GM23338 (cell line): ENCODE results near the gene ARHGEF38. TPM values are rescaled to one million over a fixed set of nuclear protein-coding genes. Genes with fewer than 3 reads are reported as not detected.

ENCODE experiments used
- ATAC-seq: fragments of 200-7000 bp; cut with Tn5 transposase; 3 replicates; pipeline ENCODE4 v1.9.1; 2020
- DNase-seq: peaks from one replicate; pipeline ENCODE4 v3.0.0-alpha.2; 2015; ENCODE audit warnings: low spot score
- H2AFZ ChIP-seq: fragments of 200-600 bp; sonication (generic); 2 replicates; pipeline ENCODE4 v1.8.0; 2016; ENCODE audit warnings: antibody characterized with exemption, mild to moderate bottlenecking, moderate library complexity
- H3F3A ChIP-seq: fragments of 200-600 bp; sonication (generic); replicated peaks from 2 replicates; pipeline ENCODE4 v1.8.0; 2017; ENCODE audit warnings: antibody characterized with exemption, mixed run types, low read depth
- H3K27ac ChIP-seq: fragments of 200-600 bp; sonication (generic); 2 replicates; pipeline ENCODE4 v1.6.1; 2016; ENCODE audit warnings: low read depth
- H3K27me3 ChIP-seq: fragments of 200-600 bp; sonication (generic); 2 replicates; pipeline ENCODE4 v1.8.0; 2016; ENCODE audit warnings: mild to moderate bottlenecking, mixed run types, moderate library complexity; ENCODE audit not compliant: insufficient read depth
- H3K36me3 ChIP-seq: fragments of 200-600 bp; sonication (generic); 2 replicates; pipeline ENCODE4 v1.8.0; 2016; ENCODE audit warnings: mild to moderate bottlenecking; ENCODE audit not compliant: insufficient read depth
- H3K4me1 ChIP-seq: fragments of 200-600 bp; sonication (generic); 2 replicates; pipeline ENCODE4 v1.8.0; 2016; ENCODE audit warnings: mild to moderate bottlenecking, moderate library complexity; ENCODE audit not compliant: insufficient read depth
- H3K4me2 ChIP-seq: fragments of 200-600 bp; sonication (generic); 2 replicates; pipeline ENCODE4 v1.7.1; 2017; ENCODE audit warnings: mixed run types
- H3K4me3 ChIP-seq: fragments of 200-600 bp; sonication (generic); 2 replicates; pipeline ENCODE4 v1.6.1; 2016; ENCODE audit warnings: mixed run types
- H3K79me2 ChIP-seq: fragments of 200-600 bp; sonication (generic); replicated peaks from 2 replicates; pipeline ENCODE4 v1.8.0; 2017; ENCODE audit warnings: mild to moderate bottlenecking; ENCODE audit not compliant: insufficient read depth
- H3K9me2 ChIP-seq: fragments of 200-600 bp; sonication (generic); 2 replicates; pipeline ENCODE4 v1.8.0; 2017; ENCODE audit not compliant: insufficient read depth
- H4K20me1 ChIP-seq: fragments of 200-600 bp; sonication (generic); replicated peaks from 2 replicates; pipeline ENCODE4 v1.8.0; 2017; ENCODE audit warnings: mild to moderate bottlenecking; ENCODE audit not compliant: insufficient read depth
- H3K27ac Mint-ChIP-seq: 2 replicates; pipeline ENCODE4 v1.8.0; 2020; ENCODE audit warnings: inconsistent platforms, mild to moderate bottlenecking, moderate library complexity, mixed read lengths
- H3K27me3 Mint-ChIP-seq: 3 replicates; pipeline ENCODE4 v1.8.0; 2022; ENCODE audit warnings: low read depth, mild to moderate bottlenecking, moderate library complexity, mixed read lengths, inconsistent platforms; ENCODE audit not compliant: insufficient read depth, poor library complexity
- H3K36me3 Mint-ChIP-seq: 3 replicates; pipeline ENCODE4 v1.8.0; 2021; ENCODE audit warnings: low read depth, mild to moderate bottlenecking, inconsistent platforms, moderate library complexity, mixed read lengths
- H3K4me1 Mint-ChIP-seq: 3 replicates; pipeline ENCODE4 v1.8.0; 2020; ENCODE audit warnings: mild to moderate bottlenecking, inconsistent platforms, mixed read lengths
- H3K4me3 Mint-ChIP-seq: 3 replicates; pipeline ENCODE4 v1.8.0; 2021; ENCODE audit warnings: moderate library complexity, mild to moderate bottlenecking, inconsistent platforms, mixed read lengths
- H3K9me3 Mint-ChIP-seq: 3 replicates; pipeline ENCODE4 v1.8.0; 2020; ENCODE audit warnings: moderate library complexity, mild to moderate bottlenecking, inconsistent platforms, mixed read lengths
- CREB1 ChIP-seq: fragments of 250-450 bp; sonication (Bioruptor Pico); IDR thresholded peaks from 2 replicates; pipeline ENCODE4 v1.5.0; 2020; ENCODE audit warnings: low read depth, mild to moderate bottlenecking, moderate library complexity
- EZH2 ChIP-seq: fragments of 200-600 bp; sonication (generic); IDR thresholded peaks from one replicate; pipeline ENCODE4 v1.8.0; 2017; ENCODE audit warnings: antibody characterized with exemption, mild to moderate bottlenecking, low read depth; ENCODE audit not compliant: unreplicated experiment
- EZH2phosphoT487 ChIP-seq: fragments of 200-600 bp; sonication (generic); IDR thresholded peaks from one replicate; pipeline ENCODE4 v1.8.1; 2018; ENCODE audit warnings: antibody characterized with exemption; ENCODE audit not compliant: unreplicated experiment
- JUNB ChIP-seq: IDR thresholded peaks from one replicate; pipeline ENCODE4 v1.6.1; 2016; ENCODE audit warnings: antibody characterized with exemption; ENCODE audit not compliant: unreplicated experiment
- NANOG ChIP-seq: IDR thresholded peaks from 2 replicates; pipeline ENCODE4 v1.6.1; 2016; ENCODE audit warnings: antibody characterized with exemption, borderline replicate concordance
- POLR2AphosphoS5 ChIP-seq: IDR thresholded peaks from 2 replicates; pipeline ENCODE4 v1.6.1; 2016; ENCODE audit warnings: antibody characterized with exemption, low read depth
- STAT1 ChIP-seq: IDR thresholded peaks from one replicate; pipeline ENCODE4 v1.6.1; 2016; ENCODE audit warnings: antibody characterized with exemption; ENCODE audit not compliant: unreplicated experiment
- ZNF114 ChIP-seq: fragments of 250-450 bp; sonication (Bioruptor Pico); IDR thresholded peaks from 2 replicates; pipeline ENCODE4 v1.5.0; 2020; ENCODE audit warnings: mild to moderate bottlenecking, moderate library complexity
- ZNF331 ChIP-seq: fragments of 250-450 bp; sonication (Bioruptor Pico); IDR thresholded peaks from 2 replicates; pipeline ENCODE4 v1.5.0; 2020; ENCODE audit warnings: low read depth, mild to moderate bottlenecking, moderate library complexity
- polyA plus RNA-seq: library from polyadenylated mRNA; unstranded; fragments of >200 nt; fragmentation: Nextera tagmentation; extraction: Ambion mirVana; gene quantifications from 2 replicates; pipeline ENCODE4 v1.2.1, GENCODE V29; 2016
- total RNA-seq: library from RNA; depleted of rRNA; stranded (reverse); fragments of >200 nt; shearing (Covaris generic); gene quantifications from 2 replicates; pipeline ENCODE4 v1.2.3, GENCODE V29; 2014
- TF ChIP-seq, protein P1 (sequence below): IDR thresholded peaks from 2 replicates; pipeline ENCODE4 v1.6.1; 2016; ENCODE audit warnings: antibody characterized with exemption
- TF ChIP-seq, protein P2 (sequence below), 2 experiments: fragments of 200-600 bp in 1 of 2; sonication (generic) in 1 of 2; conservative IDR thresholded peaks; 2 replicates each; pipeline versions ENCODE4 v1.5.1 to v1.6.1; 2016 to 2017; ENCODE audit warnings: antibody characterized with exemption in 2 of 2, low read depth in 2 of 2, mild to moderate bottlenecking in 2 of 2, moderate library complexity in 1 of 2
- TF ChIP-seq, protein P3 (sequence below): fragments of 250-450 bp; sonication (Bioruptor Pico); IDR thresholded peaks from 2 replicates; pipeline ENCODE4 v1.5.0; 2020; ENCODE audit warnings: mild to moderate bottlenecking, moderate library complexity
- TF ChIP-seq, protein P4 (sequence below): IDR thresholded peaks from one replicate; pipeline ENCODE4 v1.6.1; 2018; ENCODE audit warnings: antibody characterized with exemption; ENCODE audit not compliant: unreplicated experiment

Gene ARHGEF38
- total and polyA plus RNA-seq, 2 experiments from 2014 or later, result 0.58 TPM; not detected in 1

DNA sequence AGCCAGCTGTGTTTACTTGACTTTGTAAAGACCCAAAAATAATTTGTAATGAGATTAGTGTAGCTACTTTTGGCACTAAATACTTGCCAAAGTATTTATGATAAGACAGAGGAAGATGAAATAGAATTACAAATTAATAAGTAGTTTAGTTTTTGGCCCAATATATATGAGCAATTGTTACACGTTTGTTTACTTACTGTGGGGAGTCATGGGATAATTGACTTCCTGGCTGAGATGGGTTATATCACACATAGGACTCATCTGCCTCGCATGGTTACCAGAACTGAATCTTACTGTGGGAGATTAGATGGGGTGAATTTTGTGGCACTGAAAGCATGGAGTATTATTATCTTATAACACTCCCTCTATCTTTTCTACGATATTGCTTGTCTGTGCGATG lies 89.4 kb downstream of the ARHGEF38 start:
- peaks cover 8% of the 10 kb centered on the region for H3K4me1 Mint-ChIP-seq
- no peak overlapping the region for H3K27ac Mint-ChIP-seq
- H4K20me1 ChIP-seq, result no peaks in the 10 kb centered on the region
- H3K27ac ChIP-seq, result no peak overlapping the region
- no peak for TF ChIP-seq JUNB
- TF ChIP-seq ZNF114 (CRISPR knock-in tag), result no peak
- no peak for TF ChIP-seq STAT1
- TF ChIP-seq CREB1 (CRISPR knock-in tag), result no peak
- TF ChIP-seq ZNF331 (CRISPR knock-in tag), result no peak
- TF ChIP-seq, protein P1, sequence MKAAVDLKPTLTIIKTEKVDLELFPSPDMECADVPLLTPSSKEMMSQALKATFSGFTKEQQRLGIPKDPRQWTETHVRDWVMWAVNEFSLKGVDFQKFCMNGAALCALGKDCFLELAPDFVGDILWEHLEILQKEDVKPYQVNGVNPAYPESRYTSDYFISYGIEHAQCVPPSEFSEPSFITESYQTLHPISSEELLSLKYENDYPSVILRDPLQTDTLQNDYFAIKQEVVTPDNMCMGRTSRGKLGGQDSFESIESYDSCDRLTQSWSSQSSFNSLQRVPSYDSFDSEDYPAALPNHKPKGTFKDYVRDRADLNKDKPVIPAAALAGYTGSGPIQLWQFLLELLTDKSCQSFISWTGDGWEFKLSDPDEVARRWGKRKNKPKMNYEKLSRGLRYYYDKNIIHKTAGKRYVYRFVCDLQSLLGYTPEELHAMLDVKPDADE, result no peak
- no peak for TF ChIP-seq EZH2
- TF ChIP-seq EZH2phosphoT487, result no peak
- TF ChIP-seq, protein P2, sequence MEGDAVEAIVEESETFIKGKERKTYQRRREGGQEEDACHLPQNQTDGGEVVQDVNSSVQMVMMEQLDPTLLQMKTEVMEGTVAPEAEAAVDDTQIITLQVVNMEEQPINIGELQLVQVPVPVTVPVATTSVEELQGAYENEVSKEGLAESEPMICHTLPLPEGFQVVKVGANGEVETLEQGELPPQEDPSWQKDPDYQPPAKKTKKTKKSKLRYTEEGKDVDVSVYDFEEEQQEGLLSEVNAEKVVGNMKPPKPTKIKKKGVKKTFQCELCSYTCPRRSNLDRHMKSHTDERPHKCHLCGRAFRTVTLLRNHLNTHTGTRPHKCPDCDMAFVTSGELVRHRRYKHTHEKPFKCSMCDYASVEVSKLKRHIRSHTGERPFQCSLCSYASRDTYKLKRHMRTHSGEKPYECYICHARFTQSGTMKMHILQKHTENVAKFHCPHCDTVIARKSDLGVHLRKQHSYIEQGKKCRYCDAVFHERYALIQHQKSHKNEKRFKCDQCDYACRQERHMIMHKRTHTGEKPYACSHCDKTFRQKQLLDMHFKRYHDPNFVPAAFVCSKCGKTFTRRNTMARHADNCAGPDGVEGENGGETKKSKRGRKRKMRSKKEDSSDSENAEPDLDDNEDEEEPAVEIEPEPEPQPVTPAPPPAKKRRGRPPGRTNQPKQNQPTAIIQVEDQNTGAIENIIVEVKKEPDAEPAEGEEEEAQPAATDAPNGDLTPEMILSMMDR (conservative IDR thresholded peaks at IDR 0.05; ENCODE audit: low read depth in 2 of 2), result no peak
- TF ChIP-seq, protein P3, sequence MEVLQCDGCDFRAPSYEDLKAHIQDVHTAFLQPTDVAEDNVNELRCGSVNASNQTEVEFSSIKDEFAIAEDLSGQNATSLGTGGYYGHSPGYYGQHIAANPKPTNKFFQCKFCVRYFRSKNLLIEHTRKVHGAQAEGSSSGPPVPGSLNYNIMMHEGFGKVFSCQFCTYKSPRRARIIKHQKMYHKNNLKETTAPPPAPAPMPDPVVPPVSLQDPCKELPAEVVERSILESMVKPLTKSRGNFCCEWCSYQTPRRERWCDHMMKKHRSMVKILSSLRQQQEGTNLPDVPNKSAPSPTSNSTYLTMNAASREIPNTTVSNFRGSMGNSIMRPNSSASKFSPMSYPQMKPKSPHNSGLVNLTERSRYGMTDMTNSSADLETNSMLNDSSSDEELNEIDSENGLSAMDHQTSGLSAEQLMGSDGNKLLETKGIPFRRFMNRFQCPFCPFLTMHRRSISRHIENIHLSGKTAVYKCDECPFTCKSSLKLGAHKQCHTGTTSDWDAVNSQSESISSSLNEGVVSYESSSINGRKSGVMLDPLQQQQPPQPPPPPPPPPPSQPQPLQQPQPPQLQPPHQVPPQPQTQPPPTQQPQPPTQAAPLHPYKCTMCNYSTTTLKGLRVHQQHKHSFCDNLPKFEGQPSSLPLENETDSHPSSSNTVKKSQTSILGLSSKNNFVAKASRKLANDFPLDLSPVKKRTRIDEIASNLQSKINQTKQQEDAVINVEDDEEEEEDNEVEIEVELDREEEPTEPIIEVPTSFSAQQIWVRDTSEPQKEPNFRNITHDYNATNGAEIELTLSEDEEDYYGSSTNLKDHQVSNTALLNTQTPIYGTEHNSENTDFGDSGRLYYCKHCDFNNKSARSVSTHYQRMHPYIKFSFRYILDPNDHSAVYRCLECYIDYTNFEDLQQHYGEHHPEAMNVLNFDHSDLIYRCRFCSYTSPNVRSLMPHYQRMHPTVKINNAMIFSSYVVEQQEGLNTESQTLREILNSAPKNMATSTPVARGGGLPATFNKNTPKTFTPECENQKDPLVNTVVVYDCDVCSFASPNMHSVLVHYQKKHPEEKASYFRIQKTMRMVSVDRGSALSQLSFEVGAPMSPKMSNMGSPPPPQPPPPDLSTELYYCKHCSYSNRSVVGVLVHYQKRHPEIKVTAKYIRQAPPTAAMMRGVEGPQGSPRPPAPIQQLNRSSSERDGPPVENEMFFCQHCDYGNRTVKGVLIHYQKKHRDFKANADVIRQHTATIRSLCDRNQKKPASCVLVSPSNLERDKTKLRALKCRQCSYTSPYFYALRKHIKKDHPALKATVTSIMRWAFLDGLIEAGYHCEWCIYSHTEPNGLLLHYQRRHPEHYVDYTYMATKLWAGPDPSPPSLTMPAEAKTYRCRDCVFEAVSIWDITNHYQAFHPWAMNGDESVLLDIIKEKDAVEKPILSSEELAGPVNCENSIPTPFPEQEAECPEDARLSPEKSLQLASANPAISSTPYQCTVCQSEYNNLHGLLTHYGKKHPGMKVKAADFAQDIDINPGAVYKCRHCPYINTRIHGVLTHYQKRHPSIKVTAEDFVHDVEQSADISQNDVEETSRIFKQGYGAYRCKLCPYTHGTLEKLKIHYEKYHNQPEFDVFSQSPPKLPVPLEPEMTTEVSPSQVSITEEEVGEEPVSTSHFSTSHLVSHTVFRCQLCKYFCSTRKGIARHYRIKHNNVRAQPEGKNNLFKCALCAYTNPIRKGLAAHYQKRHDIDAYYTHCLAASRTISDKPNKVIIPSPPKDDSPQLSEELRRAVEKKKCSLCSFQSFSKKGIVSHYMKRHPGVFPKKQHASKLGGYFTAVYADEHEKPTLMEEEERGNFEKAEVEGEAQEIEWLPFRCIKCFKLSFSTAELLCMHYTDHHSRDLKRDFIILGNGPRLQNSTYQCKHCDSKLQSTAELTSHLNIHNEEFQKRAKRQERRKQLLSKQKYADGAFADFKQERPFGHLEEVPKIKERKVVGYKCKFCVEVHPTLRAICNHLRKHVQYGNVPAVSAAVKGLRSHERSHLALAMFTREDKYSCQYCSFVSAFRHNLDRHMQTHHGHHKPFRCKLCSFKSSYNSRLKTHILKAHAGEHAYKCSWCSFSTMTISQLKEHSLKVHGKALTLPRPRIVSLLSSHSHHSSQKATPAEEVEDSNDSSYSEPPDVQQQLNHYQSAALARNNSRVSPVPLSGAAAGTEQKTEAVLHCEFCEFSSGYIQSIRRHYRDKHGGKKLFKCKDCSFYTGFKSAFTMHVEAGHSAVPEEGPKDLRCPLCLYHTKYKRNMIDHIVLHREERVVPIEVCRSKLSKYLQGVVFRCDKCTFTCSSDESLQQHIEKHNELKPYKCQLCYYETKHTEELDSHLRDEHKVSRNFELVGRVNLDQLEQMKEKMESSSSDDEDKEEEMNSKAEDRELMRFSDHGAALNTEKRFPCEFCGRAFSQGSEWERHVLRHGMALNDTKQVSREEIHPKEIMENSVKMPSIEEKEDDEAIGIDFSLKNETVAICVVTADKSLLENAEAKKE (CRISPR knock-in tag), result no peak
- no peak for TF ChIP-seq POLR2AphosphoS5
- no peak for TF ChIP-seq NANOG
- TF ChIP-seq, protein P4, sequence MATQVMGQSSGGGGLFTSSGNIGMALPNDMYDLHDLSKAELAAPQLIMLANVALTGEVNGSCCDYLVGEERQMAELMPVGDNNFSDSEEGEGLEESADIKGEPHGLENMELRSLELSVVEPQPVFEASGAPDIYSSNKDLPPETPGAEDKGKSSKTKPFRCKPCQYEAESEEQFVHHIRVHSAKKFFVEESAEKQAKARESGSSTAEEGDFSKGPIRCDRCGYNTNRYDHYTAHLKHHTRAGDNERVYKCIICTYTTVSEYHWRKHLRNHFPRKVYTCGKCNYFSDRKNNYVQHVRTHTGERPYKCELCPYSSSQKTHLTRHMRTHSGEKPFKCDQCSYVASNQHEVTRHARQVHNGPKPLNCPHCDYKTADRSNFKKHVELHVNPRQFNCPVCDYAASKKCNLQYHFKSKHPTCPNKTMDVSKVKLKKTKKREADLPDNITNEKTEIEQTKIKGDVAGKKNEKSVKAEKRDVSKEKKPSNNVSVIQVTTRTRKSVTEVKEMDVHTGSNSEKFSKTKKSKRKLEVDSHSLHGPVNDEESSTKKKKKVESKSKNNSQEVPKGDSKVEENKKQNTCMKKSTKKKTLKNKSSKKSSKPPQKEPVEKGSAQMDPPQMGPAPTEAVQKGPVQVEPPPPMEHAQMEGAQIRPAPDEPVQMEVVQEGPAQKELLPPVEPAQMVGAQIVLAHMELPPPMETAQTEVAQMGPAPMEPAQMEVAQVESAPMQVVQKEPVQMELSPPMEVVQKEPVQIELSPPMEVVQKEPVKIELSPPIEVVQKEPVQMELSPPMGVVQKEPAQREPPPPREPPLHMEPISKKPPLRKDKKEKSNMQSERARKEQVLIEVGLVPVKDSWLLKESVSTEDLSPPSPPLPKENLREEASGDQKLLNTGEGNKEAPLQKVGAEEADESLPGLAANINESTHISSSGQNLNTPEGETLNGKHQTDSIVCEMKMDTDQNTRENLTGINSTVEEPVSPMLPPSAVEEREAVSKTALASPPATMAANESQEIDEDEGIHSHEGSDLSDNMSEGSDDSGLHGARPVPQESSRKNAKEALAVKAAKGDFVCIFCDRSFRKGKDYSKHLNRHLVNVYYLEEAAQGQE, result no peak
- no peaks in the 10 kb centered on the region for H3K79me2 ChIP-seq
- ATAC-seq (no peak), DNase-seq (no peak)
- H3K9me3 Mint-ChIP-seq, result no peaks in the 10 kb centered on the region
- no peak overlapping the region for H3K4me3 ChIP-seq
- H3K4me3 Mint-ChIP-seq, result no peak overlapping the region
- H3K4me2 ChIP-seq, result no peak overlapping the region
- H3K27me3 ChIP-seq, result no peaks in the 10 kb centered on the region
- H3F3A ChIP-seq, result no peaks in the 10 kb centered on the region
- H2AFZ ChIP-seq, result no peak overlapping the region
- no peaks in the 10 kb centered on the region for H3K27me3 Mint-ChIP-seq
- no peaks in the 10 kb centered on the region for H3K36me3 ChIP-seq
- no peaks in the 10 kb centered on the region; the same call in 1 of the 2 replicates for H3K4me1 ChIP-seq
- H3K36me3 Mint-ChIP-seq, result no peaks in the 10 kb centered on the region
- H3K9me2 ChIP-seq, result no peaks in the 10 kb centered on the region; the same call in 1 of the 2 replicates
